NCI-H1417 treated with DMSO at 0.1 percent for 48 hours (cell line): Measurements from ENCODE around the gene CAMKK2.
"Not testable (repeated sequence)": the region's sequence is repeated elsewhere in the genome, so short reads cannot be mapped to it uniquely, and the experiment has no call there.

Source experiments
- DNase-seq: peaks from one replicate; lab custom pipeline; 2025; lab: John Stamatoyannopoulos, UW

CAMKK2 gene

DNA sequence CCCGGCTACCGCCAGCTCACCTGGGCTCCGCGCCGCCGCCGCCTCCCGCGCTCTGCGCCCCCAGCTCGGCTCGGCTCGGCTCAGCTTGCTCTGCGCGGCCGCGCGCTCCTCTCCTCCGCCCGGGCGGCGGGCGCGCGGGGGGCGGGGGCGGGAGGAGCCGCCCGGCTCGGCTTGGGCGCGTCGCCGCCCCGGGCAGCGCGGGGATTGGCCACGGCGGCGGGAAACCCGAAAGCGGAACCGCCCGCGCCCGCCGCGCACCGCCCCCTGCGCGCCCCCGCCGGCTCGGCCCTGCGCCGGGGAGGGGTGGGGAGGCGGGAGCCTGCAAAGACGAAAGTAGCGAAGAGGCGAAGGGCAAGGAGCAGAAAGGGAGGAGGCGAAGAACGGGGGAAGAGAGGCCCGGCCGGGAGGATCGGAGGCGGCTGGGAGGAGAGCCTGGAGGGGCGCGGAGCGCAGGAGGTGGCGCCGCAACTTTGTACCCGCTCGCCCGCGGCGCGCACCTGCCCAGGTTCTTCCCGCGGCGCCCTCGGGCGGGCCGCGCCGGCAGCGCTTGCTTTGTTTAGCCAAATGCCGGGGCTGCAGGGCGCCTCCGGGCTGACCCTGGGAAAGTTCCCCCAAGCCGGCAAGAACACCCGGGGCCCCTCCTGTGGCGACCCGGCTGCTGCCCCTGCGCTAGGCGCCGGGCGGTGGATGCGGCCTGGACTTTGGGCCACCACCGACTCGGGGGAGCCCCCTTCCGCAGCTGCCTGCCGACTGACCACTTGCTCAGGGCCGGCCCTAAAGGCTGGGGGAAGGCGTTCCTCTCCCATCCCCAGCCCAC, at the start of gene CAMKK2:
Gene CAMKK2 (minus strand): TSS at position 92 of the 817 bp plus-strand sequence. CDS start 22,183 bp downstream, outside the sequence.
- peak; percentile 80 for DNase-seq

DNA sequence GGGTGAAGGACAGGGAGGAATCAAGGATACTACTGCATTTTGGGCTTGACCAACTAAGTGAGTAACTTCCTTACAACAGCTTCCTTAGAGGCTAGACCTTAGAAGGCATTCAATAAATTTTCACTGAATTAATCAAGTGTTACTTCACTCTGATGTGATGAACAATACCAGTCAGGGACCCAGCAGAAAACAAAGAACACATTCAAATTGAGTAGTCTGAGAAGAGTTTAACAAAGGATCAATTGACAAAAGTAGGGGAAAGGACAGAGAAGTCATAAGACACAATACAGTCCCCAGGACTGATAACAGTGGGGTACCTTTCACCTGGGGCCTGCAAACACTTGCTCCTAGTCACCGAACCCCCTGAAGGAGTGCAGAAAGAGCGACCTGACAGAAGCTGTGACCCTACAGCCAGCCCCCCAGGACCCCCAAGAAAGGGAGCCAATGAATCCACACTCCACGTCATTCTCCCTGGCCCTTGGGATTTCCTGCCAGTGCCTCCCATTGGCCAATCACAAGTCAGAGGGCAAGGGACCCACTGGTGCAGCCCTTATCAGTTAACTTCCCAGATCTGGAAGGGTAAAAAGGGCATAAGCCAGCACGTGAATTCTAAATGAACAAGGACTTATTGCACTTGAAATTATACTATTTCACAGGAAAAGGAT, 48.8 kb upstream of the CAMKK2 start:
- no peak for DNase-seq

DNA sequence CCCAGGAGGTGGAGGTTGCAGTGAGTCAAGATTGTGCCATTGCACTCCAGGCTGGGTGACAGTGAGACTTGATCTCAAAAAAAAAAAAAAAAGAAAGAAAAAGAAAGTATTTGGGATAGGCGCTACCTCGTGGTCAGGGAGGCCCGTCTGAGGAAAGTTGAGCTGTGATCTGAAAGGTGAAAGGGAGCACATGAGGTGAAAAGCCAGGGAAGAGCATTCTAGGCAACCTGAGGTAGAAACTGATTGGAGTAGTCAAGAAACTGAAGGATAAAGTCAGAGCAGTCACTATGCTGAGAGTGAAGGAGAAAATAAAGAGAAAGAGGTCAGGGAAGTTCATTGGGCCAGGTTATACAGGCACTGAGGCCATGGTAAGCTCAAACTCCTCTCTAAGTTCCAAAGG, 48.0 kb upstream of the CAMKK2 start:
- no peak for DNase-seq

DNA sequence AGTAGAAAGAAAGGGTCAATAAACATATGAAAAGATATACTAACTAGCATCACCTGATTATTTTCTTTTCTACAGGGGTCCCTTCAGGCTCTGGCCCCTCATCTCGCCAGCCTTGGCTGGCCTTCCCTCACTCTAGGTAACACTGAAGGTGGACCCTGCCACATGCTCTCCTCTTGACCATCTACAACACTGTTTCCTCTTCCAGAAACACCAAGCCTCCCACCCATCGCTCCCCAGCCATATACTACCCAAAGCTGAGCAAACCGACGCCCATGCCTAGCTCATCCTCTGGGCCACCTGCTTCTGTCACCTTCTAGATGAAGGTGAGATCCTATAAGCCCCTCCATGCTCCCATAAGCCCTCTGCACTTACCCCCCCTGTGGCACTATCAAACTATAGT, 40.9 kb upstream of the CAMKK2 start:
- DNase-seq, result no peak

DNA sequence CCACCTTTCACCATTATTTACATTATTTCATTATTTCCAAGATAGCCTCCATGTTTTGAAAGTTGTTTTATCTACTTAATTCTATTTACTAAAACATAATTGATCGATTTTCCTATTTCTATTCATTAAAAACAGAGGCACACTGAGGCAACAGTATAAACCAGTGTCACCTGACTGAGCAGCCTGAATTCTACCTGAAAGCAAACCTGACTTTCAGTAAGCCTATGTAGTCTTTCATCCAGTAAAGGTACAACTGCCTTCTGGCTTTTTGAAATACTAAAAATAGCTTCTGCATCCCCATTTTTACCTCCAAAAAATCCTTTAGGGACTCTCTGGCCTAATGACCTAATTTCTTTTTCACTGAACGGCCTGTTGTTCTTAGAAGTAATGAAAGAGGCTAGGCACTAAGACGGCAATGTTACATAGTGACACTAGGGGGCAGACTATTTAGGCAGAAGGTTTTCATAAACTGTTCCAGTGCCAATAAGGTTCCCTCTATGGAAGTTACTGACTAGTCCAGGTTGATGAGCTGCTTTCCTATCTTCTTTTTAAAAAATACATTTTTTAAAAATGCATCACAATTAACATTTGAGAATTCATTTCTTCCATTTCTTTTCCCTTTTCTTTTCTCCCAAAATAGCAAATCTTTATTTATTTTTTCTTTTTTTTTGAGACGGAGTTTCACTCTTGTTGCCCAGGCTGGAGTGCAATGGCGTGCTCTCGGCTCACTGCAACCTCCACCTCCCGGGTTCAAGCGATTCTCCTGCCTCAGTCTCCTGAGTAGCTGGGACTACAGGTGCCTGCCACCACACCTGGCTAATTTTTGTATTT, 38.2 kb upstream of the CAMKK2 start:
- no peak for DNase-seq

DNA sequence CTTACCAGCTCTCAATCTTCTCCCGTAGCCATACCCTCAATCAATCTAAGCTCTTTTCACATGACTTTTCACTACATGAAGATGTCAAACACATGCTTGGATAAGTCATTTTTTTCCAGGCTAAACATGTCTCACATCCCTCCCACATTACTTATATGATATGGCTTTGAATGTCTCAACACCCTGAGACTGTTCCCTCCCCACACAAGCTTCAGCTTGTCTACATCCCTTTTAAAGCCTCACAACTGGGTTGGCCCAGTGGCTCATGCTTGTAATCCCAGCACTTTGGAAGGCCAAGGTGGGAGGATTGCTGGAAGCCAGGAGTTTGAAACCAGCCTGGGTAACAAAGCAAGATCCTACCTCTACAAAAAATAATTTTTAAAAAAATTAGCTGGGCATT, 37.2 kb upstream of the CAMKK2 start:
- no peak for DNase-seq

DNA sequence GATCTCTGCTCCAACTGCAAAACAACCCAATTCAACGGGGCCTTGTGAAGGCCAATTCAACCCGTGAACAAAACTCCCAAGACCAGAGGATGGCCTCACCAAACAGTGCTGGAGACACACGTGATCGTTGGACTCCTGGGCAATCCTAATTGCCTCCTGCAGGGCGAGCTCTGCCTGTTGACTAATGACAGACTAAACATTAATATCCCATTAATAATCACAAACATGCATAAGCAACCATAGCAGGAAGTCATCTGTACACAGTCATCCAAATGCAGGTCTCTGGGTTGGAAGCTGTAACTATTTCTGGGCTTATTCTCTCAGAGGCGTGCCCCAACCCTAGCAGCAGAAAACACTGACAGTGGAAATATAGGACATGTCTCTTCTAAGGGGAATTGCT, 34.7 kb upstream of the CAMKK2 start:
- DNase-seq, result no peak

DNA sequence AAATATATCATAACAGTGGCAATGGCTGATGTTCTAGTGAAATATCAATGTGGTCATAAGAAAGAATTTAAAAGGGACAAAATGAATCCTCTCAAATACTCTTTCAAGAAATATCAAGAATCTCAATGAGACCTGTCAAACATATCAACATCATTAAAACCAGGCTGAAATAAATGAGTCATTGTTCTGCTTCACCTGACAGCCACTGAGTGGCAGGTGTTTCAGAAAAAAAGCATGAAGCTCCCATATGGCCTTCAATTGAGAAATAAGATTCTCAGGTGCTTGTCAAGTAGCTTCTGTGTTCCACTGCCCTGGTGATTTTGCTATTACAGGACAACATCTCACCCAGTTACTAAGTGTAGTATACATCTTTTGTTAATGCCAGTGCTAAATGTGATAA, 34.2 kb upstream of the CAMKK2 start:
- no peak for DNase-seq

DNA sequence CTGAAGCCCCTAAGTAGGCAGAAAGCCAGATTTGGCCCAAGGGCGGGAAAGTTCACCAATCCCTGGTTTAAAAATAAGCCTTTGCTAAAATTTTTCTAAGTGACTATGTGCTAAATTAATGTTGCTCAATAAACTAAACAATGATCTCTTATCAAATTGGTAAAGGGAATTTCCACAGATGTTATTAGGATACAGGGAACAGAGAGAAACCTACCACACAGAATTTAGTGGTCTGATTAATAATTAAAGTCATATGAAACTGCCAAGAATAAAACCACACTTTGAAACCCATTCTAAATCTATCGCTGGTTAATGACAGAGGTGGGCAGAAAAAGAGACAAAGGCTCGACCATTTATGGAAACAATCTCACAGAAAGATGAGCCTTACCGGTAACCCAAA, 33.7 kb upstream of the CAMKK2 start:
- no peak for DNase-seq

DNA sequence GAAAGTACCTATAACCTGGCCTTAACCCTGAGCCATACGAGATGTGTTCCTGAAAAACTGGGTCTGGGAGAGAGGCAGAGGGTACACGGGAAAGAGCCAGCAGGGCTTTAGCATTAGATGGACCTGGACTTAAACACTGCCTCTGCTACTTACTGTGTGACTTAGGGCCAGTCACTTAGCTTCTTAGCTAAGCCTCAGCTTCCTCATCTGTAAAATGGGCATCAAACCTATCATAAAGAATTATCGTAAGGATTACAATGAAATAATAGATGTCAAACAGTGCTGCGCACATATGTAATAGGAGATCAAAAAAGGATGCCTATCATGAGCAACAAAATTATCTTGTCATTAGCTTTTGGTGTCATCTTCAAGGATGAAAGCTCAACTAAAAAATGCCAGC, 32.1 kb upstream of the CAMKK2 start:
- DNase-seq, result no peak

DNA sequence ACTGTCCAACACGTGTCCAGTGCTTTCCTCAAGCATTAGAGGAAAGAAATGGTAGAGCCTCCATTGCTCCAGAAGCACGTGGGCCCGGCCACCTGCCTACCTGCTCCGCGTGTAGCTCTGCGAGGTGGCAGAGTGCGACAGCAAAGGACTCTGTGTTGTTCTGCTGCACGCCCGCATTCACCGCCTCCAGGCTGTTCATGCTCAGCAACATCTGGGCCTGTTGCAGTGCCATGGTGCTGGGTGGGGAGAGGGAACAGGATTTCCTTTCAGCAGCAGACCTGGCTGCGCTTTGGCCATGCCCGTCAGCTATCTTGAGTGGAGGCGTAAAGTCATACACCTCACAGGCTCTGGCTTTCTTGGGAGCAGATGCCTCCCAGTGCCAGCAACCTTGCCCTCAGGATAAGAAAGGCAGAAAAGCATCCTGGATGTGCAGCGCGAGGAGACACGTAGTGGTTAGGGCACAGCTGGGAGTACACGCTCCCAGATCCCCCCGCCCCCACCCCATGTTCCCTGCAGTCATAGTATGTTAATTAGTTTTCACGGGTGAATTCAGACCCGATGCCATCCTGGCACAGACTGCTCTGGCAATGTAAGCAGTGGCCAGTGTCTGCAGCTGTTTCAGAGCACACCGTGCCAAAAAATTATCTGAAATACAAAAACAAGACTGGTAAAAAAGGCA, 30.6 kb upstream of the CAMKK2 start:
- DNase-seq, result no peak

DNA sequence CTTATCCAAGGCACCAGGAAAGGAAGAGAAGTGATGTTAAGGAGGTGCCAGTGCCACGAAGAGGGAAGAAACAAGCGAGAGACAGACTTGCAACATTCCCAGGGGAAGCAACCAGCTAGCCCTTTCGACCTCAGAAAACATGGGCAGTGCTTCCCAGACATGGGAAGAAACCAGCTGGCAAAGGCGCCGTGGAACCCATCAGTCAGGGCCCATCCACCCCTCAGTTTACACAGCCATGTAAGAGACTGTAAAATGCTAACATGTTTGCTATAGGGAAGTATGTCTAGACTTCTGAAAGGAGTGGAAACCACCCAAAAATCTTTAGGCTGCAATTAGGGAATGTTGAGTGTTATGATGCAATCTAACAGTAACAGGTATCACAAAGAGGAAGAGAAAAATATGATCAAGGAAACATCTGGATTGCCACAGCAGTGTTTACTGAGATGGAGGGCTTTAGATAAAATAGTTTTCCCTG, 29.4 kb upstream of the CAMKK2 start:
- DNase-seq, result no peak

DNA sequence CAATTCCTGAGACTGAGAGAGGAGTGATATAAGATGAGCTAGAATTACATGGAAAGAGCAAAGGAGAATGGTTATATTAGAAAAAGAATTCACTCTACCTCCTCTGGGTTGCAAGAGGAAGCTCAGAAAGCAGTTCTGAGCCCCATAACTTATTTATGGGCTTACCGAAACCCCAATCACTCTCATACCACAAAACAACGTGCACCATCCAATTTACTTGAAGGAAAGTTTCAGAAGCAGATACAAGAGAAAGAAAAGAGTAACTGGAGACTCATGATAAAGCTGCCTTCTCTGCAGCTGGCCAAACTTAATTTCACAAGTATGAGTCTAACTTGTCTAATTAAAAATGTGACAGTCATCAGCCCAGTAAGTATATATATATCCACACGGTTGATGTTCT, 27.4 kb upstream of the CAMKK2 start:
- no peak for DNase-seq

DNA sequence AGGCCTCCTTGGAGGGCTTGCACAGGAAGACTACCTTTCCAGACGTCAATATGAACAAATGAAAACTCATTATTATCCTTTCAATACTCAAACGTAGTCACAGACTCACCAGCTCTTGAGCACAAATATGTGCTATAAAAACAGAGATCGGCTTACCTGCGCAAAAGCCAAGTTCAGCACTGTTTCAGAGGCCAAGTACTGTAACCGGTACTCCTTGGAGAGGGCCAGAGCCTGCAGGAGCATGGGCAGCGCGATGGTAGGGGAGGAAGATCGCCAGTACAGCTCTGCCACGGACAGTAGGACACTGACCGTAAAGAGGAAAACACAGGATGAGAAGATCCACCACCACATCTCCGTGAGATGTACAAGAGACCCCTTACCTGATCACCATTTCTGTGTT, 21.6 kb upstream of the CAMKK2 start:
- no peak for DNase-seq

DNA sequence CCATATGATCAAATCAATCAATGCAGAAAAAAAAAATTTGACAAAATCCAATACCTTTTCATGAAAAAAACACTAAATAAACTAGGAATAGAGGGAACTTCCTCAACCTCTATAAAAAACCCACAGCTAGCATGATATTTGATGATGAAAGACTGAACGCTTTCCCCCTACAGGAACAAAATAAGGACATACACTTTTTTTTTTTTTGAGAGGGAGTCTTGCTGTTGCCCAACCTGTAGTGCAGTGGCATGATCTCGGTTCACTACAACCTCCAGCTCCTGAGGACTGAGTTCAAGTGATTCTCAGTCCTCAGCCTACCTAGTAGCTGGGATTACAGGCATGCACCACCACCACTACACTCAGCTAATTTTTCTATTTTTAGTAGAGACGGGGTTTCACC, 17.9 kb upstream of the CAMKK2 start:
- DNase-seq, result no peak

DNA sequence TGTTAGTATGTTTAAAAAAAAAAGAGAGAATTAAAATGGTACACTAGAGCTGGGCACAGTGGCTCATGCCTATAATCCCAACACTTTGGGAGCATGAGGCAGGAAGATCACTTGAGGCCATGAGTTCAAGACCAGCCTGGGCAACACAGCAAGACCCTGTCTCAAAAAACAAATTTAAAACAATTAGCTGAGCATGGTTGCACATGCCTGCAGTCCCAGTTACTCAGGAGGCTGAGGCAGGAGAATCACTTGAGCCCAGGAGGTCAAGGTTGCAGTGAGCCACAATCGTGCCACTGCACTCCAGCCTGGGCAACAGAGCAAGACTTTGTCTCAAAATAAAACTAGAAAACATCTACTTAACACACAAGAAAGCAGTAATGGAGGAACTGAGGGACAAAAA, 13.7 kb upstream of the CAMKK2 start:
- not testable (repeated sequence) for DNase-seq

DNA sequence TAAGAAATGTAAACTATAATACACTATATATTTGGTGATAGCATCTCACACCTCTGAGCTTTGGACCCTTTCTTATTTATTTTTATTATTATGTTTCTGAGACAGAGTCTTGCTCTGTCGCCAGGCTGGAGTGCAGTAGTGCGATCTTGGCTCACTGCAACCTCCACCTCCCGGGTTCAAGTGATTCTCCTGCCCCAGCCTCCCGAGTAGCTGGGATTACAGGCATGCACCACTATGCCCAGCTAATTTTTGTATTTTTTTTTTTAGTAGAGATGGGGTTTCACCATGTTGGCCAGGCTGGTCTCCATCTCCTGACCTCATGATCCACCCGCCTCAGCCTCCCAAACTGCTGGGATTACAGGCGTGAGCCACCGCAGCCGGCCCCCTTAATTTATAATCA, 10.9 kb upstream of the CAMKK2 start:
- not testable (repeated sequence) for DNase-seq

DNA sequence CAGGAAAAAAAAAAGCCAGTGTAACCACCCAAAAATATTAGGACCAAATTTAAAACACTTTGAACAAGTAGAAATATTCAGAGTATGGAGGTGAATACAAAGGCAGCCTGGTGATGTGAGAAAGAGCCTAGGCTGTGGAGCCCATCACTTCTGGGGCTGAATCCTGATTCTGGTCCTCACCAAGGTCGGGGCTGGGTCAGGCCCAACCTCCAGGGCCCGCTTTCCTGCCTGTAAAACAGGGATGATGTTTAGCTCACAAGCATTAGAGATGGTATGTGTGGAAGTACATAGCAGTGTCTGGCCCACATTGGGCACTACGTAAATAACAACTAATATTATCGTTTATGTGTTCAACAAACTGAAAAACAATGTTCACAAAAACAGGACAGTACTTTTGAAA, 7.8 kb upstream of the CAMKK2 start:
- no peak for DNase-seq

DNA sequence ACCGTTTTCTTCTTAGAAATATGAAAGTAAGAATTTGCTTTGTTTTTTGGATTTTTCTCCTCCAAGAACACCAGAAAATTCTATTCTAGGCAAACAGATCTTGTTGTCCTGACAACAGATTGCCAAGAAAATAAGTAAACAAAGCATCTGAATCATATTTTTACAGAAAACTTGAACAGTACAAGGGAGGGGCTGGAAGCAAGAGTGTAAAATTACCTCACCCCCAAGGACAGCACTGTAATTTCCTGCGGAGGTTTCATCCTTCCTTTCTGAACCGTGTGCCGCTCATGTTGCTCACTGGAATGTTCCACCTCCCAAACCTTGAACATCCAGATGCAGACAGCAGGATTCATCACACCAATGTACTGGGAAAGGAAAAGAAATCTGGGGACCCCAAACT, 5.4 kb upstream of the CAMKK2 start:
- no peak for DNase-seq

DNA sequence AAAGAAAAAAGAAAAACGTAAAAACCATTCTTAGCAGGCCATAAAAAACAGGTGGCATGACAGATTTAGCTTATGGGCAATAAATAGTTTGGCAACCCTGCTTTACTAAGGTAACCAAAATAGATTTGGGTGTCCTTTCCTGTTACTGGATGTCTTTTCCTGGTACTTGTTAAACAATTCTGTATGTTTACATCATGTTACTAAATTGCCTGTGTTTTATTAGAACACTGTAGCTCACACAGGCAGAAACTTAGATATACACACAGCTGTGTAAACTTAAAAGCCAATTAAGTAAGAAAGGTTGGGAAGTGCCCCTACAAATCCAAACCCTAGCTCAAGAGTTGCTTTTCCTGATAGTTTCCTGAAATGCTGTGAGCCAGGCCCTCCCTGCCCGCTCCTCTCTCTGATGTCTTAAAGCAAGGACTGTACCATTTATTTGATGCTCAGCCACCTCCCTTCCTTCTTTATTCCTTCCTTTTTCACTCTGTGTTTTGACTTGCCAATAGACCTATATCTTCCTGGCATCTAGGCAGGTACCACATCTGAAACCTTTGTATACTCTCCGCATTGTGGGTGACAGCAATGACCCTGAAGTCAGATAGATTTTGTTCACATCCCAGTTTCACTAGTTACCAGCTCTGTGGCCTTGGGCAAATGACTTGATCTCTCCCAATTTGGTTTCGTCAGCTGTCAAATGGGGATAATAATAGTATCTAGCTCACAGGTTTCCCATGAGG, 3.7 kb upstream of the CAMKK2 start:
- peak; percentile 44 for DNase-seq

DNA sequence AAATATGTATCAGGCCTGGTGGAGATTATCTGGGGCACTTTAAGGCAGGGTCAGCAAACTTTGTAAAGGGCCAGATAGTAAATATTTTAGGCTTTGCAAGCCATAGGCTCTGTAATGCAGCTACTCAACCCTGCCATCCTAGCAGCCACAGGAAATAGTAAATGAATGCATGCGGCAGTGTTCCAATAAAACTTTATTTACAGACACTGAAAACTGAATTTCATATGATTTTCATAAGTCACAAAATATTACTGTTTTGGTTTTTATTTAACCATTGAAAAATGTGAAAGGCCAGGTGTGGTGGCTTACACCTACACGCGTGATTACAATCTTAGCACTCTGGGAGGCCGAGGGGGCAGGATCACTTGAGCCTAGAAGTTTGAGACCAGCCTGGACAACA, 3.2 kb upstream of the CAMKK2 start:
- DNase-seq, result no peak
